GM21723 (cell line): ENCODE results near the gene MED13L.
A peak's percentile ranks its signal among the peaks of the same experiment; 100 is the strongest.
"Not testable (repeated sequence)": the region's sequence is repeated elsewhere in the genome, so short reads cannot be mapped to it uniquely, and the experiment has no call there.

Source experiments
- ATAC-seq: cut with Tn5 transposase; IDR thresholded peaks from one replicate; pipeline ENCODE4 v1.9.1; 2021; ENCODE audit warnings: mild to moderate bottlenecking, moderate library complexity; ENCODE audit not compliant: unreplicated experiment

Gene MED13L

DNA sequence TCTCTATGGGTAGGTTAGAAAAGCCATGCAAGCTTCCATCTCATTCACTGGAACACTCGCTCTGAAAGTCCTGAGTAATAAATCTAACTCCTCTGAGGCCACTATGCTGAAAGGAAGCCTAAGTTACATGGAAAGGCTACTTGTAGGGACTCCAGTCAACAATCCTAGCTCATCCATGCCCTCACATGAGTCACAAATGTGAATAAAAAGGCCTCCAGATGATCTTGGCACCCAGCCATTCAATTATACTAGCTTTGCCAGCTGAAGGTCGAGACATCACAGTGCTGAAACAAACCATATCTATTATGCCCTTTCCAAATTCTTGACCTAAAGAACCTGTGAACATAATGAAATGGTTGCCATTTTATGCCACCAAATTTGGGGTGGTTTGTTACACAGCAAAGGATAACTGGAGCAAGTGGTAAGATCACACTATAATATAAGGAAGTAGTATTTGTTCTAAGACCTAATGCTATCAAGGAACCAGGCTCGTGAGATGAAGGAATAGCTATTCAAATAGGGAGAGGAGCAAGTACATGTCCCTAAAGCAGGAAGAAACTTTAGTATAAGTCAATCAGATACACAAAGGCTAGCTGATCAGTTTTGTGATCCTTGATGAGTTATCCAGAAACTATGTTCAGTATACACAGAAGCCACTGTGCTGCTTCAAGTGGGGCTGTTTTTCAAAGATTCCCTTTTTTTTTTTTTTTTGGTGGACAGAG, 142.1 kb downstream of the MED13L start:
- no peak for ATAC-seq

DNA sequence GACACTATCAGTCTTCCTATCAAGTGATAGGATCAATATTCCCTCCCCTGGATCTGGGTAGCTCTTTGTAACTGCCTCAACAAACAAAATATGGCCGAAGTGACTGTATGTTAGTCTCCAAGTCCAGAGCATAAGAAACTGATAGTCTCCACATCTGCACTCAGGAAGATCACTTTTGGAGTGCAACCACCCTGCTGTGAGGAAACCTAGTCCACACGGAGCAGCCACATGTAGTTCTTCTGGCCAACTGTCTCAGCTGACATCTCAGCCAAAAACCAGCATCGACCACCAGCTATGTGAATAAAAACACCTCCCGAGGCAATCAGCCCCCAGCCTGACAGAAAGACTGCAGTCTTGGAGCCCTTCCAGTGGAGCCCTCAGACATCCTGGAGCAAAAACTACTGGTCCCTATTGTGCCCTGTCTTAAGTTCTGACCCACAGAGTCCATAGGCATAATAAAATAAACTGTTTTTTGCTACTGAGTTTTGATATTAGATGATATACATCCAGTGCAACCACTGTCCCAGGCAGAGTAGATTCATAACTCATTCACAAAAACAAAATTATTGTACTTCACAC, 143.8 kb downstream of the MED13L start:
- ATAC-seq = no peak

DNA sequence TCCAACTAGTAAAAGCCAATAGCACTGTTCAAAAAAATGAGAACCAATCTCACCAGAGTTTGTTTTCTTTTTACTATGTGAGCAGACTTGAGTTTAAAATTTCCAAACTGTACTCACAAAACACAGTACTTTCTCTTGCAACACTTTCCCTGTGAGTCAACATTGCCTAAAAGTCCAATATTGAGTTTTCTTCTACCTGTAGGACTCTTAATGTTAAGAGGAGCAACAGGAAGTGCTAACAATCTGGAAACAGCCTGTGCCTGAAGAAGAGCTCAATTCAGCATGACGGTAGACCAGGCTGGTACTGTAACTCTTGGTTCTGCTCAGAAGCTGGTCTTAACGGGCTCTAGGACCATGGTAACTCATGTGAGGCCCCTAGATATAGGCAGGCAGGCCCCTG, 144.3 kb downstream of the MED13L start:
- no peak for ATAC-seq

DNA sequence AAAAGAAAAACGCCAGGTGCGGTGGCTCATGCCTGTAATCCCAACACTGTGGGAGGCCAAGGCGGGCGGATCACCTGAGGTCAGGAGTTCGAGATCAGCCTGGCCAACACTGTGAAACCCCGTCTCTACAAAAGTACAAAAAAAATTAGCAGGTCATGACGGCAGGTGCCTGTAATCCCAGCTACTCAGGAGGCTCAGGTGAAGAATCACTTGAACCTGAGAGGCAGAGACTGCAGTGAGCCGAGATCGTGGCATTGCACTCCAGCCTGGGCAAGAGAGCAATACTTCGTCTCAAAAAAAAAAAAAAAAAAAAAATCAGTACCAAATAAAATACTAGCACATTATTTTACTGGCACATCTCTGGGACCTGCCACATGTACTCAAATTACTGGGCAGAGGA, 145.5 kb downstream of the MED13L start:
- ATAC-seq = not testable (repeated sequence)

DNA sequence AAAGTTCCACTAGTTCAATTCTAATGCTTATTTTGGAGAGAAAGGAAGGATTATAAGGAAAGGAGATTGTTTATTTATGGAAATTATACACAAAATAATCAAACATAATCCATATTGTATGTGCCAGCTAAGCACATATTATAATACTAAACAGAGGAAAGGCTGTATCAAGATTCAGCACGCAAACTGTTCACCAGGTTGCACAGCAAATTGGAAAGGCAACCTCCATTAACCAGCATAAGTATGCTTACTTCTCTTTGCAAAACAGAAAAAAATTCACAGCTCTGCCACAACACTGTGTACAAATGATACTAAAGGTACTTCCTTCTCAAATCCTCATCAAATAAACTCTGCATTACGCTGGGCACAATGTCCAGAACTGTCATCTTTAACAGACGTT, 146.3 kb downstream of the MED13L start:
- ATAC-seq = no peak

DNA sequence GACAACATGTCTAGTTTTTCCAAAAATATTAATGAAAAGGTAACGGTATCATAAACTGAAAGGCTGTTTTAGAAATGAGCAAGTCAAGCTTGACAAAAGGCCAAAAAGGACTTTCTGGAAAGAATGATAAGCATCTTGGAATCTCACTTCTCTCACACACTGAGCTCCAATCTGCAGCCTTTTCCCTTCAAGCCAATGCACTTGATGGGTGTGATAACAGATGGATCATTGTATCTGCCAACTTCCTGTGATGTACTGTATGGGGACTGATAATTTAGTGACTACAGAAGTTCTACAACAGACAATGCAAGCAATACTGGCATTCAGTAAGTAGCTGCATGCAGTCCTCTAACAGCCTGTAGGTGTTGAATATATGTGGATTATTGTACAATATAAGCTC, 147.1 kb downstream of the MED13L start:
- no peak for ATAC-seq

DNA sequence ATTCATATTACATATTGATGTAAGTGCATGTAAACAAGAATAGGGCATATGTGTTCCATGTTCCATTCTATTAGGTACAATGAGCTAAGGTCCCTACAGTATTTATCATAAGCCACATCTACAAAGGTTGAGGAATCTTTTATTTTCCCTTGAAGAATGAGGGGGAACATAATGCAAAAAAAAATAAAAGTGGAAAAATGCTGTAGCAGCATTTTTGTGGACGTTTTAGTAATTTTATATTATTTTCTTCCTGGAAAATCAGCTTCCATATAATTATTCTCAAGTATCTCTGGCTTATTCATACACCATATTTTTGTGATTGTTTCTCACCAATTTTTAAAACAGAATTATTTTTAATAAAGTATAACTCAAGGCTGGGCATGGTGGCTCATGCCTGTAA, 148.7 kb downstream of the MED13L start:
- no peak for ATAC-seq

DNA sequence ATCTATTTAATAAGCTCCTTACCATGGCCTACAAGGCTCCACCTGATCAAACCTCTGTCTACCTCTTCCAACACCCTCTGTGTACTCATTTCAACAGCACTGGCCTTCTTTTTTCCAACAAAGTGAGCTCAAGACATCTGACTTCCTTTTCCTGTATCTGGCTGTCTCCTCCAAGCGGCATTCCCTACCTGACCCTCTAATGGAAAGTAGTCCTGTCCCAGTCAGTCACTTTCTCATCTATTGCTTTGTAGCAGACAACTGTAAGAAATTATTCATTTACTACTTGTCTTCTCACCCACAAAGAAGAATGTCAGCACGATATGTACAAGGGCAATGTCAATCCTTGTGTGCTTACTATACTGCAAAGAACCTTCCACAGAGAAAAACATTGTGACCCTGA, 149.6 kb downstream of the MED13L start:
- ATAC-seq = no peak

DNA sequence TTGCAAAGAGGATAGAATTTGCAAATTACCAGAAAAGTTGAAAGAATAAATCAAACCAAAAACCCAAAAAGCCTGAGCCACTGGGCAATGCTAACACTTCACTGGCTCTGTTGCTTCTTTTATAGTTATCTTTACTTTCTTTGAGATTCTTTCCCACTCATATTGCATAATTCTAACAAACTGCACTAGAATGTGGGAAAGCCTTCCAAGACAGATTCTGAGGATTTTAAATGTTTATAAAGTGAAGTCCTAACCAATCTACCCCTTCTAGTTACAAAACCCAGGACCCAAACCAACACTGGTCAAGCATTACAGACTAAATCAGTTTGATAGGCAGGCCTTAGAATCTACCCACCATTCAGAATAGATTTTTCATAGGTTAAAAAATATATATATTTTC, 150.9 kb downstream of the MED13L start:
- ATAC-seq = no peak

DNA sequence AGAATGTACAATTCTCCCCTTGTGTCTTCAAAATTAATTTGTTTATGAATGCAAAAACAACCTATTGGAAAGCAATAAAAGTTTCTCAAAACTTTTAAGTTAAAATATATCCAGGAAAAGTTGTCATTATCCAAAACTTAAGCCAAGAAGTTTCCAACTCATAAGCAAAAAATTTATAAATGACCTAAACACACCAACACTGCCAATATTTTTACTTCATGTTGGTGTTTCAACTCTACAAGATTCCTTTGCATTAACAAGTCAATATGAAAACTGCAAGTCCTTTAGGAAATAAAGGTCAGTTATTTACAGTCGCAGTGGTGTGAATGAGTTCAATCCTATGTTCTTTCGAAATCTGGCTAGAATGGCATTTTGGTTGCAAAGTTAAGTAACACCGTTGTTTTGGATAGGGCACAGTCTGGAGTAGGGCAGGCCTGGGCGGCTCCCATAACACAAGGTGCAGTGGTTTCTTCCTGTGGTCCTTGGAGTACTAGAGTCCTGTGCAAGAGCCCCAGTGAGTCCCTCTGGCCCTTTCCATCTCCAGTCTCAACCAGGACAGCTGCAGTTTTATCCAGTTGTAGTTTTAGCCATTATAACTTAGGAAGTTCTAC, 151.4 kb downstream of the MED13L start:
- ATAC-seq = no peak

DNA sequence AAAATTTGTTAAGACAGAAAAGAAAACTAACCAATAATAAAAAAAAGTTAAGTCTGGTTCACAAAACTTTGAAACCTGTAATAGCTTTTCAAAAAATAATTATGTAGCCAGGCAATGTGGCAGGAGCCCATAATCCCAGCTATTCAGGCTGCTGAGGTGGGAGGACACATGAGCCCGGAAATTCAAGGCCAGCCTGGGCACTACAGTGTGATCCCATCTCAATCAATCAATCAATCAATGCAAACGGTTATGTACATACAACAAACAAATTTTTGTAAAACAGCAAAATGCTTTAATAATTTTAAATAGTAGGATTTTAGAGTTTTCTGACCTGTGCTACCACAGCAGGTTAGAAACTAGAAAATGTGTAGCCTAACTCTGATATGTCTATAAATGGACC, 152.4 kb downstream of the MED13L start:
- no peak for ATAC-seq

DNA sequence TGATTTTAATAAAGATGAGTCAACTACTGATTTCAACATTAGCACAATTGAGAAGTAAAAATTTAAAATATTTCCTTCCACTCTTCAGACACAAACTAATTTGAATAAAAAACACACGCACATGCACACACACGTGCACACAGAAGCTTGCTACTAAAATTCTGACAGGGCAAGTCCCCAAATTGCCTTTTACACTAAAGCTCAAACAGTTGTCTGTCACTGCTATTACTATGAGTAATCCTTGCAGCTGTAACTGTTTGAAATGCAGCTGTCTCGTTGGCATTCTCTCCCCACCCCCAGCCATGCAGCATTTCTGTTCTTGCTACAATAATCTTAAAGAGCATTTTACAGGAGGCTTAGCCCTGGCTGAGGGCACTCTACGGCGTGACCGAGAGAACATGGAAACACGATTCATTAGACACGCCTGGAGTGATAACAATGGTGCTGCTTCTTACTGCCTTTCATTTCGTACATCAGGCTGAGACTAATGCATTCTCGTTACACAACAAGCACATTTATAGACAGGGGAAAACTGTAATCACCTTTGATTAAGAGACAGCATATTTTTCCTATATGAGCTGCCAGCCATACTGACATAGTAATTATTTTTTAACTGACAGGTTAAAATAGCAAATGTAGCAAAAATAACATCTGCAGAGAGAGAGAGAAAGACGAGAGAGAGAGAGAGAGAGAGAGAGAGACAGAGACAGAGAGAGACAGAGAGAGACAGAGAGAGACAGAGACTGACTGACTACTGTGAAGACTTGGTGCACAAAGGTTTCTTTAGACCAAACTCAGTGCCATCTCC, 153.8 kb downstream of the MED13L start:
- peak; percentile 75 for ATAC-seq

DNA sequence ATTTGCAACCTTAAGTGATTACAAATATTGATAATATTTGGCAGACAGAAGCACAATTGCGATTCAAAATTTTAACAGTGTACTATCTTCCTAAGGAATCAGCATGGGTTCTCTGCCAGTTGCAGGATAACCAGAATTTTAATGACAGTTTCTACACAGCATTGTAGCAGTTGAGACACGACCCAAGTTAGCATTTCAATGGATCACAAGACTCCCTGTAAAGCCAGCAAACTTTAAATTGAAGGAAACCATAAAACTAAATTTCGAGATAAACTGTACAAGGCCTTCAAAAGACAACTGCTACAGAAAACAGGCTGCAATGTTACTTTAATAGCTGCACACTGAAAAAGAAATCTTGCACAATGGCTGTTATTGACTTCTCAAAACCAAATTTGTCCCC, 154.9 kb downstream of the MED13L start:
- ATAC-seq = no peak

DNA sequence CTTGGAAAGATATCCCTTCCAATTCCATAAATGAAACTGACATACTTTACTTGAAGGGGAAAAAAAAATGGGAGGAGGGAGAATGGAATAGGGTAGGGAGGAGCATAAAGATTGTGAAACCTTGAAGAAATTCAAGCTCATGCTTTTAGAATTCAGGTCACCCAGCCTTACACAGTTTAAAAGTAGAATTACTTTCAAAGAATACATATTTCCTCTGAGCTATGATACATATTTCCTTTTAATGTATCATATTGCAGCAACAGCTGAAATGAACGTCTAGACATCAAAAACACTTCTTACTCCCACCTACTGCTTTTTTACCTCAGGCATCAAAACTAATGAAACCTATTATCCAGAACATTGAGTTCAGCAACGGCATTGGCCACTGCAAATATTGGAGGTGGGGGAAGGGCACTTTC, 156.0 kb downstream of the MED13L start:
- ATAC-seq = no peak

DNA sequence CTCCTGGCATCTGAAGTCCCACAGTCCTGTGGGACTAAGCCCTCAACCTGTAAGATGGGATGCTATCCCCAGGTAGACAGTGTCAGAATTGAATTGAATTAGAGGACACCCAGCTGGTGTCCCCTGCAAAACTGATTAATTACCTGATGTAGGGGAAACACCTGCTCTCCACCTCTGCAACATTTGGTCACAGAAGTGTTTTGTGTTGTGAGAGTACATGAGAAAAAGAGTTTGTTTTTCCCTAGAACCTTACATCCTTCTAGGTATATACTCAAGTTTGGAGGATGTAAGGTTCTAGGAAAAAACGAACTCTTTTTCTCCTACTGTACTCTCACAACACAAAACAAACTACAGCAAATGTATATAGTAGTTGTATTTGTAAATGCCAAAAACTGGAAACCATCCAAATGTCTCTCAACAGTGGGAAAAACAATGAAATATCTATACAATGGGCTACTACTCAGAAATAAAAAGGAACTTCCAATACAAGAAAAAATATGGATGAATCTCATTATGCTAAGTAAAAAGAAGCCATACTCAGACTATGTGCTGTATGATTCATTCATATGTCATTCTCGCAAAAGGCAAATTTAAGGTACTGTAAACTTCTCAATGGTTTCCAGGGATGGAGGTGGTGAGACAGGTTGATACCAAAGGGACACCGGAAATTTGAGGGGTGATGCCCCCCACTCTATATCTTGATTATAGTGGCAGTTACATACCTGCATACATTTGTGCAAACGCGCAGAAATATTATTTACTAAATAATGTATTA, 160.7 kb downstream of the MED13L start:
- ATAC-seq = no peak

DNA sequence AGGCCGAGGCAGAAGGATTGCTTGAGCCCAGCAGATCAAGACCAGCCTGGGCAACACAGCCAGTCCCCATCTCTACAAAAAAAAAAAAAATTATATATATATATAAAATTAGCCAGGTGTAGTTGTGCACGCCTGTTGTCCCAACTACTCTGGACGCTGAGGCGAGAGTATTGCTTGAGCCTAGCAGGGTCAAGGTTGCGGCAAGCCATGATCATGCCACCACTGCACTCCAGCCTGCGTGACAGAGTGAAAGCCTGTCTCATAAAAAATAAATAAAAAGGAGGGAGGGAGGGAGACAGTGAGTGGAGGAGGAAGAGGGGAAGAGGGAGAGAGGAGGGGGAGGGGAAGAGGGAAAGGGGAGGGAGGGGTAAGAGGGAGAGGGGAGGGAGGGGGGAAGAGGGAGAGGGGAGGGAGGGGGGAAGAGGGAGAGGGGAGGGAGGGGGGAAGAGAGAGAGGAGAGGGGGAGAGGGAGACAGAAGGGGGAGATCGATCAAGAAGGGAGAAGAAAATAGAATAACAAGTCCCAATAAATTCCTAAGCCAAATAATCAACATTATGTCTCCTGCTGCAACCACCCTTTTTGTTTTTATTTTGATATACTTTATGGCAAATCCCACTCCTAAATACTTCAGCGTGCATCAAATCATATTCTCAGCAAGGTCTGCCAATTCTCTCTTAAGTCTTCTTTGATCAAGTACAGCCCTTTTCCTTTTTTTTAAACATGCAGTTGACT, 163.9 kb downstream of the MED13L start:
- no peak for ATAC-seq

DNA sequence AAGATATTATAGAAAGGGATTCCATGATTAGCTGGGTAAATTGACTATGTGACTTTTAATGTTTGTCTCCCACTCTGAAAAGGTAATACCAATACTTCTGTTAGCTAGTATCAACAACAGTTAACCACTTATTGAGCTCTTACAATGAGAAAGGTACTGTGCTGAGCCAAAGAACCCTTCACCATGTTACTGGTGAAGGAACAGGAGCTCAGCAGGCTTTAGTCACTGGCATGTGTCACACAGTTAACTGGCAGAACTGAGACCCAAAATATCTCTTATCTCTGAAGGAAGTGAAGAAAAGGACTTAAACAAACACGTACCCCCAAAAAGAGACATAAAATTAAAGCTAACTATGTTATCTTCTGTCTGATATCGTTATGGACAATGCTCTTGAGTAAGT, 170.6 kb downstream of the MED13L start:
- ATAC-seq = no peak

DNA sequence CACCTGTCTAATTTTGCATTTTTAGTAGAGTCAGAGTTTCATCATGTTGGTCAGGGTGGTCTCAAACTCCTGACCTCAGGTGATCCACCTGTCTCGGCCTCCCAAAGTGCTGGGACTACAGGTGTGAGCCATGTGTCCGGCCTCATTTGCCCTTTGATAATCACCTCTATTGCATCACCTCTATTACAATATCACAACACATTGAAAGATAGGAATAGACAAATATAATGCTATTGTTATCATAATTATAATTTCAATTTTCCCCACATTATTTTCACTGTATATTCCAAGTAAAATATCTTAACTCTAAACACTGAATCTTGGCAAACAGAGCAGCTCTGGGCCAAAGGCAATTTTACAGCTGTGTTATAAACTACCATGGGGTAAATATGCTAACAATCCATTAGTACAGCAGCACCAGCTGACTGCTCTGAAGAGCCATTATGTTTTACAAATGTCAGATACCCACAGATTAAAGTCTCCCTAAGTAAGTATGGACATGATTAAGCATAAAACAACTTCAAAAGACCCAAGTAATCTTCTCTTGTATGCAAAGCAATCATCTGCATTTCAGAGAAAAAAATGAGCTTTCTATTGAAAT, 173.2 kb downstream of the MED13L start:
- no peak for ATAC-seq

DNA sequence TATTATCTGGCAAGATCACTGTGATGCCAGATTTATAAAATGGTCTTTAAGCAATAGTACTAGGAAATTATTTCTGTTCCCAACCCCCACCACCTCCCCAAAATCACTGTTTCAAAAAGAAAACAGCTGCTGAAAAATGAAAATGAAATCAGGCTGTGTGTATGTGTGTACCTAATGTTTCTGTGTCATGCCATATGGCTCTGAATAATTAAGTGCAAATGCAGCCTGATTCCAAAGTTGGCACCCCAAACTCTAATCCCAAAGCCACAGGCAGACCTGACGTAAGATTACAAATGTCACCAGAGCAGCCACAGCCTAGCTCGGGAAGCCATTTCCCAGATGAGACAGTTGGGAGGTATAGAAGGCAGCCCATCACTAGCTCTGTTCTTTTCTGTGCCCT, 175.5 kb downstream of the MED13L start:
- ATAC-seq = no peak
